Naive thymus-derived CD4-positive, alpha-beta T cell (primary cell): ENCODE measurements around the gene GTF2H3. TPM values are rescaled to one million over a fixed set of nuclear protein-coding genes. Genes with fewer than 3 reads are reported as not detected.

Source experiments
- ATAC-seq: fragments of 150-1000 bp; cut with Tn5 transposase; 2 replicates; pipeline ENCODE4 v1.10.0; 2021; ENCODE audit warnings: mild to moderate bottlenecking, moderate library complexity
- CTCF ChIA-PET: fragments of 350-600 bp; sonication (Branson Sonifier 250); formaldehyde crosslinking; loops from one replicate; lab custom pipeline; 2021; ENCODE audit warnings: antibody characterized with exemption; lab: Charles Lee
- POLR2A ChIA-PET: fragments of 350-600 bp; sonication (Branson Sonifier 250); formaldehyde crosslinking; loops from one replicate; lab custom pipeline; 2021; ENCODE audit warnings: antibody characterized with exemption, inconsistent platforms; lab: Charles Lee
- DNase-seq, 9 donors: peaks; one replicate each; pipeline versions ENCODE4 v3.0.0 to v3.0.0-alpha.2; 2020 to 2022; ENCODE audit warnings: mixed read lengths in 1 of 9
- H3K27ac ChIP-seq: one replicate; pipeline ENCODE4 v1.7.0; 2013; ENCODE audit warnings: mild to moderate bottlenecking, low read depth, low read length, moderate library complexity
- H3K27me3 ChIP-seq, 2 donors: one replicate each; pipeline ENCODE4 v1.7.0; 2013; ENCODE audit warnings: low read length in 2 of 2, mild to moderate bottlenecking in 2 of 2, moderate library complexity in 2 of 2; ENCODE audit not compliant: control insufficient read depth in 2 of 2, insufficient read depth in 2 of 2
- H3K36me3 ChIP-seq, 3 experiments: 1 replicate in 2 of 3; 2 replicates in 1 of 3; pipeline ENCODE4 v1.7.0; 2013; ENCODE audit warnings: low read length in 3 of 3, mild to moderate bottlenecking in 3 of 3, moderate library complexity in 1 of 3; ENCODE audit not compliant: insufficient read depth in 3 of 3, control insufficient read depth in 2 of 3
- H3K4me1 ChIP-seq, 2 donors: one replicate each; pipeline ENCODE4 v1.7.0; 2013; ENCODE audit warnings: low read length in 2 of 2, mild to moderate bottlenecking in 2 of 2, moderate library complexity in 1 of 2; ENCODE audit not compliant: control insufficient read depth in 2 of 2, insufficient read depth in 2 of 2
- H3K4me3 ChIP-seq: 2 replicates; pipeline ENCODE4 v1.7.0; 2013; ENCODE audit warnings: mild to moderate bottlenecking, low read length
- H3K9me3 ChIP-seq, 3 experiments: 1 replicate in 2 of 3; 2 replicates in 1 of 3; pipeline ENCODE4 v1.7.0; 2013; ENCODE audit warnings: low read length in 3 of 3; ENCODE audit not compliant: control insufficient read depth in 2 of 3
- H3K27ac Mint-ChIP-seq, 9 donors: one replicate each; pipeline ENCODE4 v1.8.0; 2020 to 2022; ENCODE audit warnings: mixed read lengths in 9 of 9, mild to moderate bottlenecking in 8 of 9, moderate library complexity in 5 of 9, inconsistent platforms in 2 of 9
- H3K27me3 Mint-ChIP-seq, 5 donors: one replicate each; pipeline ENCODE4 v1.8.0; 2021 to 2022; ENCODE audit warnings: mixed read lengths in 5 of 5, mild to moderate bottlenecking in 1 of 5
- H3K36me3 Mint-ChIP-seq, 5 donors: one replicate each; pipeline ENCODE4 v1.8.0; 2020 to 2022; ENCODE audit warnings: mixed read lengths in 5 of 5, mild to moderate bottlenecking in 3 of 5, inconsistent platforms in 1 of 5
- H3K4me1 Mint-ChIP-seq, 7 donors: one replicate each; pipeline ENCODE4 v1.8.0; 2020 to 2022; ENCODE audit warnings: mixed read lengths in 7 of 7, mild to moderate bottlenecking in 3 of 7, inconsistent platforms in 1 of 7
- H3K4me3 Mint-ChIP-seq, 10 donors: one replicate each; pipeline ENCODE4 v1.8.0; 2020 to 2022; ENCODE audit warnings: mild to moderate bottlenecking in 10 of 10, mixed read lengths in 10 of 10, moderate library complexity in 6 of 10, inconsistent platforms in 2 of 10
- H3K9me3 Mint-ChIP-seq, 11 donors: one replicate each; pipeline ENCODE4 v1.8.0; 2020 to 2022; ENCODE audit warnings: mixed read lengths in 11 of 11, mild to moderate bottlenecking in 4 of 11, inconsistent platforms in 1 of 11, moderate library complexity in 1 of 11
- intact Hi-C, 2 donors: fragments of 100-400 bp; cut with micrococcal nuclease; formaldehyde crosslinking; loops; one replicate each; pipeline ENCODE4 v1.15.1; 2023
- polyA plus RNA-seq, 2 donors: library from polyadenylated mRNA; unstranded; fragments of 300-500 nt; fragmentation: Illumina TruSeq; gene quantifications; one replicate each; pipeline ENCODE4 v1.2.3, GENCODE V29; 2021
- total RNA-seq, 6 experiments: library from RNA in 5 of 6; stranded (reverse) in 5 of 6; gene quantifications; 1 replicate in 5 of 6; 2 replicates in 1 of 6; pipeline ENCODE4 v1.2.3 and lab custom pipeline; 2021 to 2026

The GTF2H3 gene
- total and polyA plus RNA-seq, 7 experiments from 2014 or later, result 21.4 to 47.2 (median 32.2) TPM

DNA sequence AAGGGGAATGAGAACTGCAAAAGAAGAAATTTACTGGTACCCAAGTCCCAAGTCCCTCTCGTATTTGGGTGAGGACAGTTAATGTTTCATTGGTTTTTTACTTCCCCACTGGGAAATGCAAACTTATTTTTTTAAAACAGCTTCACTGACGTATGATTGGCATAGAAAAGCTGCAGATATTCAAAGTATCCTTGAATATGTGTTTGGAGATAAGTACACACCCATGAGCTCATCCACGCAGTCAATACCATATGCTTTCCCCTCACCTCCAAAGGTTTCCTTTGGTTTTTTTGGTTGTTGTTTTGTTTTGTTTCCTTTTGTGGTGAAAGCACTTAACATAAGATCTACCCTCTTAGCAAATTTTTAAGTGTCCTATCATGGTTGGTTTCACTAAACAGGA, 50.3 kb downstream of the GTF2H3 start:
- intact Hi-C loops, result no loop called here
- H3K4me3 Mint-ChIP-seq, result no peak overlapping the region
- H3K36me3 ChIP-seq, result peaks cover 0 to 11% (median 0%) of the 10 kb centered on the region in 3 experiments
- ChIA-PET CTCF (interaction anchor here (0.5 to 0.6 kb wide), 2 partner anchors 10 to 1327 kb away, joined by 3 to 4 read pairs; no protein-coding TSS in a partner anchor), POLR2A (no interaction called here)
- no peaks in the 10 kb centered on the region for H3K27me3 ChIP-seq
- H3K4me3 ChIP-seq, result no peak overlapping the region
- no peak overlapping the region for H3K27ac ChIP-seq
- H3K27ac Mint-ChIP-seq, result peak overlapping the region in 1 of 9 donors; percentile 62
- peaks cover 0 to 6% (median 0%) of the 10 kb centered on the region in 7 donors for H3K4me1 Mint-ChIP-seq
- ATAC-seq, result no peak
- no peaks in the 10 kb centered on the region for H3K9me3 Mint-ChIP-seq
- H3K27me3 Mint-ChIP-seq, result no peaks in the 10 kb centered on the region
- peaks cover 4 to 25% (median 10%) of the 10 kb centered on the region in 5 donors for H3K36me3 Mint-ChIP-seq
- H3K9me3 ChIP-seq, result no peaks in the 10 kb centered on the region
- no peak for DNase-seq
- no peaks in the 10 kb centered on the region for H3K4me1 ChIP-seq

DNA sequence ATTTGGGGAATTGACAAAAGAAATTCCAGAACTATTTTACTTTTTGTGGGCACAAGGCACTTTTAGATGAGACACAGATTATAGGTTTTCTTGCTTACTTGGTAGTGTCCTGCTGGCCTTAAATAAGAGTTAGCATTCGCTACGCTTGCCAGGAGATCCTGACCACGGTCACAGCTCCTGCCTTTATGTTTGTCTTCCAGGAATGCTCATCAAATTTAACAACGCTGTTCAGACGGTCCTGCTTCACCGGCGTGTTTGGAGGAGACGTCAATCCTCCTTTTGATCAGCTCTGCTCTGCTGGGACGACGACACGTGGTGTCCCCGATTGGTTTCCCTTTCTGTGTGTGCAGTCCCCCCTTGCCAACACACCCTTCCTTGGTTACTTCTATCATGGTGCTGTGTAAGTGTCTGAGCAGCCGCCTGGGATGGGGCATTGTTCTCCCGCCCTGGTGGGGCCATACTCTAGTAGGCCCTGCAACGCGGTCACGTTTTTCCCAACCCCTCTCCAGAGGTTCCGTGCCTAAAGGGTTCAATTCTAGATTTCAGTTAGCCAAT, 53.1 kb downstream of the GTF2H3 start:
- Histone ChIP-seq H3K27ac (no peak overlapping the region), H3K27me3 (no peaks in the 10 kb centered on the region), H3K9me3 (no peaks in the 10 kb centered on the region), H3K36me3 (peaks cover 0 to 16% (median 0%) of the 10 kb centered on the region in 3 experiments), H3K4me1 (no peaks in the 10 kb centered on the region), H3K4me3 (no peak overlapping the region)
- Mint-ChIP-seq H3K9me3 (no peaks in the 10 kb centered on the region), H3K27me3 (no peaks in the 10 kb centered on the region), H3K27ac (no peak overlapping the region), H3K4me3 (no peak overlapping the region), H3K4me1 (peaks cover 0 to 6% (median 0%) of the 10 kb centered on the region in 7 donors), H3K36me3 (peaks cover 2 to 22% (median 4%) of the 10 kb centered on the region in 5 donors)
- ChIA-PET POLR2A (no interaction called here), CTCF (no interaction called here)
- intact Hi-C loops, result no loop called here
- ATAC-seq (no peak), DNase-seq (no peak)

DNA sequence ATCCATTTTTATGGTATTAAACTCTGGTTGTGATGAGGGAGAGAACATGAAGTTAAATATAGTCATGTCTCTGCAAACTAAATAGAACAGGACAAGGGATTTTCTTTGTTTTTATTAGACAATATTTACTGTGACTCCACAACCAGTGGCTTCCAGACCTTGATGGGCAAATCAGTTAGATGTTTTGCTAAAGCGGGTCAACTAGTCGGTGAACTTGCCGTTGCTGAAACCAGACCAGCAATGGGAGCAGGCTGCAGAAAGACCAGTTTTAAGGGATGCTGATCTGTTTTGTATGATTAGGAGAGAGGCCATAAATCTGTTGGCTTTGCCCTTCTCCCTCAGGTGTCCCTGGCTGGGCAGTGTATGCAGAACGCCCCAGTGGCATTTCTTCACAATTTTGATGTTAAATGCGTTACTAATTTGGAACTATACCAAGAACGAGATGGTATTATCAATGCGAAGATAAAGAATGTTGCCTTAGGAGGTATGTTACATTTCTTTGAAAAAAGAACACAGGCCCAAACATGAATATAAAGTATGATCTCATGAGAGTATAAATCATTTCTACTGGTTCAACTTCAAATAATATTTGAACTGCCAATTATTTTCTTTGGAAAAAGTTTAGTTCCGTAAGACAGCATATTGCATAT, 56.7 kb downstream of the GTF2H3 start:
- no peaks in the 10 kb centered on the region for H3K27me3 ChIP-seq
- H3K4me3 ChIP-seq, result no peak overlapping the region
- Mint-ChIP-seq H3K4me1 (no peaks in the 10 kb centered on the region), H3K27ac (no peak overlapping the region), H3K4me3 (no peak overlapping the region), H3K27me3 (no peaks in the 10 kb centered on the region), H3K36me3 (peaks cover 4 to 26% (median 6%) of the 10 kb centered on the region in 5 donors), H3K9me3 (no peaks in the 10 kb centered on the region)
- no peak for DNase-seq
- no peak overlapping the region for H3K27ac ChIP-seq
- intact Hi-C loops, result no loop called here
- CTCF ChIA-PET, result no interaction called here
- no peaks in the 10 kb centered on the region for H3K4me1 ChIP-seq
- no peaks in the 10 kb centered on the region for H3K9me3 ChIP-seq
- peaks cover 0 to 18% (median 0%) of the 10 kb centered on the region in 3 experiments for H3K36me3 ChIP-seq
- POLR2A ChIA-PET, result no interaction called here
- ATAC-seq, result no peak

DNA sequence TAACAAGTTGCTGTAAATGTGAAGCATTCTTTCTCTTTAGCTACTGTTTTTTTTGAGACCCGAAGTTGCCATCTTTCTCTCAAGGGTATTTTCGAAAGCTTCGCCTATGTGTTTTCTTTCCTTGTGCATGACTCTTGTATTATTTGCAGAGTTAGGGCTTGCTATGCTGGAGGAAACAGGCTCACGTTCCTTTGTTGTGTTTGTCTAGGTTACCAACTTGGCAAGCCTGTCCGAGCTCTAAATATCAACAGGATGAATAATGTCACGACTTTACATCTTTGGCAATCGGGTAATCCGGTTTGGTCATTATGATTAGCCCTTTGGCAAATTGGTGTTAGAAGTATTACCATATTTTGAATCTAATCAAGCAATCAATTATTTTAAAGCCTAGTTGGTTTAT, 62.6 kb downstream of the GTF2H3 start:
- Mint-ChIP-seq H3K27me3 (no peaks in the 10 kb centered on the region), H3K27ac (no peak overlapping the region), H3K4me1 (peaks cover 0 to 5% (median 0%) of the 10 kb centered on the region in 7 donors), H3K36me3 (peaks cover 0 to 44% (median 12%) of the 10 kb centered on the region in 5 donors), H3K9me3 (no peaks in the 10 kb centered on the region), H3K4me3 (no peak overlapping the region)
- ATAC-seq (no peak), DNase-seq (no peak)
- CTCF ChIA-PET, result no interaction called here
- H3K36me3 ChIP-seq, result peaks cover 0 to 13% (median 0%) of the 10 kb centered on the region in 3 experiments
- H3K4me3 ChIP-seq, result no peak overlapping the region
- no peaks in the 10 kb centered on the region for H3K9me3 ChIP-seq
- no peak overlapping the region for H3K27ac ChIP-seq
- intact Hi-C loops, result no loop called here
- no peaks in the 10 kb centered on the region for H3K27me3 ChIP-seq
- H3K4me1 ChIP-seq, result no peaks in the 10 kb centered on the region
- POLR2A ChIA-PET, result interaction anchor here (2.2 kb wide), 1 partner anchor 17 kb away, joined by 6 read pairs; the partner anchor contains the start of gene ATP6V0A2

DNA sequence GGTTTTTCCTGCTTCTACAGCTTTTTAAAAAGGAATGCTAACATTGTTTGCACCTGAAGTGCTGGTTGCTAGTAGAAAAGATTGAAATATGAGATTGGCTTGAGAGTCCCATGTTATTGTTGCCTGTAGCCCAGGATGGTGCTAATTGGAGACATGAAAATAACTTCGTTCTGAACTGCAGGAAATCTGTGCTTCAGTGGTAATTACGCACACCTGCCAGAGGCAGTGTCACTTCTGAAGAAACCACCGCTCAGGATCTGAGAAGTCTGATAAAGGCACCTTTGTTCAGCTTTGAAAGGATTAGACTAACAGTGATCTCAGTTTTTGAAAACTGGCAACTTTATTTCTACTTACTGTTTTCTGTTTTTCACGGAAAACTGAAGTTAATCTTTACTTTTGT, 63.0 kb downstream of the GTF2H3 start:
- Mint-ChIP-seq H3K27me3 (no peaks in the 10 kb centered on the region), H3K9me3 (no peaks in the 10 kb centered on the region), H3K4me1 (peaks cover 0 to 5% (median 0%) of the 10 kb centered on the region in 7 donors), H3K4me3 (no peak overlapping the region), H3K27ac (no peak overlapping the region), H3K36me3 (peaks cover 0 to 44% (median 13%) of the 10 kb centered on the region in 5 donors)
- Histone ChIP-seq H3K9me3 (no peaks in the 10 kb centered on the region), H3K36me3 (peaks cover 0 to 11% (median 0%) of the 10 kb centered on the region in 3 experiments), H3K4me3 (no peak overlapping the region), H3K27me3 (no peaks in the 10 kb centered on the region), H3K4me1 (no peaks in the 10 kb centered on the region), H3K27ac (no peak overlapping the region)
- peak in 1 of 9 donors; percentile 22 for DNase-seq
- ChIA-PET POLR2A (interaction anchor here (0.6 to 2.2 kb wide), 3 partner anchors 15 to 21 kb away, joined by 3 to 6 read pairs (median 3); partner anchors contain the start of gene ATP6V0A2), CTCF (no interaction called here)
- no peak for ATAC-seq
- intact Hi-C loops, result no loop called here

DNA sequence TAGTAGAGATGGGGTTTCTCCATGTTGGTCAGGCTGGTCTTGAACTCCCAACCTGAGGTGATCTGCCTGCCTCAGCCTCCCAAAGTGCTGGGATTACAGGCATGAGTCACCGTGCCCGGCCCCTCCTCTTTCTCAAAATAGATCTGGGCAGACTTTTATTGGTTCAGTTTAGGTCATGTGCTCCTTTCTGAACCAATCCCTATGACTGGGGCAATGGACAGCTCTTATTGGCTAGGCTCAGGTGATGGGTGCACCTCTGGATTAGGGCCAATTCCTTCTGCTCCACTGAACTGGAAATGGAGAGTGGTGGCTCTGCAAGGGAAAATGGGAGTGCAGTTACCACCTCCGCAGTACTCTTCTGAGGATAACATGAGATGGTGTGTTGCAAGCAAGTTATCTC, 72.3 kb downstream of the GTF2H3 start:
- peaks cover 0 to 4% (median 2%) of the 10 kb centered on the region in 7 donors for H3K4me1 Mint-ChIP-seq
- Histone ChIP-seq H3K27ac (no peak overlapping the region), H3K4me1 (no peaks in the 10 kb centered on the region), H3K9me3 (no peaks in the 10 kb centered on the region), H3K27me3 (no peaks in the 10 kb centered on the region), H3K4me3 (no peak overlapping the region), H3K36me3 (peaks cover 0 to 14% (median 0%) of the 10 kb centered on the region in 3 experiments)
- no peaks in the 10 kb centered on the region for H3K9me3 Mint-ChIP-seq
- H3K27me3 Mint-ChIP-seq, result no peaks in the 10 kb centered on the region
- ChIA-PET CTCF (no interaction called here), POLR2A (interaction anchor here (0.7 kb wide), 1 partner anchor 318 kb away, joined by 3 read pairs; no protein-coding TSS in a partner anchor)
- no peak overlapping the region for H3K4me3 Mint-ChIP-seq
- ATAC-seq, result no peak
- DNase-seq, result no peak
- no peak overlapping the region for H3K27ac Mint-ChIP-seq
- H3K36me3 Mint-ChIP-seq, result peaks cover 3 to 23% (median 8%) of the 10 kb centered on the region in 5 donors
- intact Hi-C loops, result no loop called here
